H1 (cell line): Measurements from ENCODE around the gene SPINK5. TPM values are rescaled to one million over a fixed set of nuclear protein-coding genes. Genes with fewer than 3 reads are reported as not detected.

Experiments used
- CHD7 ChIP-seq: fragments of 300-600 bp; sonication (generic); IDR thresholded peaks from 2 replicates; pipeline ENCODE4 v1.7.1; 2012; ENCODE audit warnings: low read length, moderate library complexity, mild to moderate bottlenecking, inconsistent platforms; ENCODE audit not compliant: insufficient replicate concordance
- polyA plus RNA-seq, 7 experiments: library from polyadenylated mRNA; depleted of rRNA in 3 of 7; stranded (reverse) in 5 of 7; unstranded in 2 of 7; fragments of >200 nt in 5 of 7; fragments of 200-250 nt in 2 of 7; gene quantifications; 1 replicate in 5 of 7; 2 replicates in 1 of 7; 4 replicates in 1 of 7; pipeline versions ENCODE4 v1.2.1 to v1.2.3, GENCODE V29; 2011 to 2013; ENCODE audit warnings: missing spikeins in 2 of 7, mixed read lengths in 2 of 7
- total RNA-seq: library from RNA; stranded (reverse); fragmentation: NEBNext Ultra II Directional; extraction: Animal tissue kit (Norgen Biotek cat#: 25700); gene quantifications from 2 replicates; pipeline ENCODE4 v1.2.1, GENCODE V29; 2021

SPINK5 gene
- total and polyA plus RNA-seq, 2 of the 8 experiments (the other 6 are each of a cell fraction or from before 2014, with no cell fraction given): 1.4 to 2.2 TPM

GRCh38 chr5:148141645-148142044, 77.9 kb downstream of the SPINK5 start (continued):
- no peak for TF ChIP-seq CHD7
